GM15510 (cell line): ENCODE data around the gene VPS51.

Experiments used
- POLR2A ChIP-seq: IDR thresholded peaks from 3 replicates; pipeline ENCODE4 v1.6.1; 2011; ENCODE audit warnings: borderline replicate concordance; ENCODE audit not compliant: insufficient read length; ENCODE audit errors: extremely low read depth

The VPS51 gene

DNA sequence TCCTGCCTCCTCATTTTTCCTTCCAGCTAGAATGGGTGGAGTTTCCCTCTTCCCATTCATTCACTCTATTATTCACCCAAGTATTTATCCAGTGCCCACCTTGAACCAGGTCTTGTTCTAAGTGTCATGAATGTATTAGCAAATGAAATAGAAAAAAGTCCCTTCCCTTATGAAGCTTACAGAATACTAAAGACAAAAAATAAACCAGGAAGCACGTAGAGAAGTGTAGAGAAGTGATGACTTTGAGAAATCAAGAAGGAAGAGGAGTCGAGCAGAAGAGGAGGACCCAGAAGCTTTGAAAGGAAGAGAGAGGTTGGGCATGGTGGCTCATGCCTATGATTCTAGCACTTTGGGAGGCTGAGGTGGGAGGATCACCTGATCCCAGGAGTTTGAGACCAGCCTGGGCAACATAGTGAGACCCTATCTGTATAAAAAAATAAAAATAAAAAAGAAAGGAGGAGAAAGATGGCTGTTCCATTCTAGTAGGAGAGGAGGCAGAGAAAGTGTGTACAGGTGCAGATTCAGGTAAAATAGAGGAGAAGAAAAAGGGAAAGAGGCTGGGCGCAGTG, 55.4 kb downstream of the VPS51 start:
- no peak for TF ChIP-seq POLR2A

DNA sequence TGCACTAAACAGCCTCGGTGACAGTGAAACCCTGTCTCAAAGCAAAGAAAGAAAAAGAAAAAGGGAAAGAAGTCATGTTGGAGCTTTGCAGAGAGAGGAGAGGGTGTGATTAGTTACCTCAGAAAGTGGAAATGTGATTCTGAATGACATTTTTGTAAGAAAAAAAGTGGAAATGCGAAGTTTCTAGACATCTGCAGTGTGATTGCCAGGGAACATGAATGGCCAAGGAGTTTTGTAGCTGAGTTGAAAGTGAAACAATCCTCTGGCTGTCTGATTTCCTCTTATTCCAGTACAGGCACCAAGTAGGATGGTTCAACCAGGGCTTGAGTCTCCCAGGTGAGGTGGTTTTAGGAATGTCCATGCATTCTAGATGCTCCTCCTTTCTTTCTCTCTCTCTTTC, 56.1 kb downstream of the VPS51 start:
- TF ChIP-seq POLR2A = no peak

DNA sequence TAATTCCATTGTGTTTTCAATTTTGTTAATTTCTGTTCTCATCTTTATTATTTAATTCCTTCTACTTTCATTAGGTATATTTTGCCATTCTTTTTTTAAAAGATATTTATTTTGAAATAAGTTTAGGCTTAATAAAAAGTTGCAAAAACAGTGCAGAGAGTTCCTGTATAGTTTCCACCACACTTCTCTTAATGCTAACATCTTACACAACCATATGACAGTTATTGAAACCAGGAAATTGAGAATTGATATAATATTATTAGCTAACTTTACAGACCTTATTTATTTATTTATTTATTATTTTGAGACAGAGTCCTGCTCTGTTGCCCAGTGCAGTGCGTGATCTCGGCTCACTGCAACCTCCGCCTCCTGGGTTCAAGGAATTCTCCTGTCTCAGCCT, 60.2 kb downstream of the VPS51 start:
- TF ChIP-seq POLR2A = no peak

DNA sequence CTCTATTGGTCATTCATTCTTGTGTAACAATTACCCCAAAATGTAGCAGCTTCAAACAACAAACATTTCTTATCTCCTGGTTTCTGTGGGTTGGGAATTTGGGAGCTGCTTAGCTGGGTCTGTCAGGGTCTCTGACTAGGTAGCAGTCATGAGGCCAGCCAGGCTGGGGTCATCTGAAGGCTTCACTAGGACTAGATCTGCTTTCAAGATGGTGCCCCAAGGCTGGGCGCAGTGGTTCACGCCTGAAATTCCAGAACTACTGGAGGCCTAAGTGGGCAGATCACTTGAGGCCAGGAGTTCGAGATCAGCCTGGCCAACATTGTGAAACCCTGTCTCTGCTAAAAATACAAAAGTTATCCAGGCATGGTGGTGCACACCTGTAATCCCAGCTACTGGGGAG, 60.9 kb downstream of the VPS51 start:
- no peak for TF ChIP-seq POLR2A

DNA sequence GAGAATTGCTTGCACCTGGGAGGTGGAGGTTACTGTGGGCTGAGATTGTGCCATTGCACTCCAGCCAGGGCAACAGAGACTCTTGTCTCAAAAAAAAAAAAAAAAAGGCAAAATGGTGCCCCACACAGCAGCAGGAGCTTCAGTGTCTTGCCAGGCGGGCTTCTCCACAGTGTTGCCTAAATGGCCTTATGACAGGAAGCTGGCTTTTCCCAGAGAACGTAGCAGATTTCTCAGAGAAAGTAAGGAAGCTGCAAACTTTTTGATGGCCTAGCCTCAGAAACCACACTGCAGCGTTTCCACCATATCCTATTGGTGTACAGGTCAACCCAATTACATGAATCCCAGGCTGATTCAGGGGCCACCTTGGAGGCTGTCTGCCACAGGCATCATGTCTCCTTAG, 61.3 kb downstream of the VPS51 start:
- TF ChIP-seq POLR2A = no peak

DNA sequence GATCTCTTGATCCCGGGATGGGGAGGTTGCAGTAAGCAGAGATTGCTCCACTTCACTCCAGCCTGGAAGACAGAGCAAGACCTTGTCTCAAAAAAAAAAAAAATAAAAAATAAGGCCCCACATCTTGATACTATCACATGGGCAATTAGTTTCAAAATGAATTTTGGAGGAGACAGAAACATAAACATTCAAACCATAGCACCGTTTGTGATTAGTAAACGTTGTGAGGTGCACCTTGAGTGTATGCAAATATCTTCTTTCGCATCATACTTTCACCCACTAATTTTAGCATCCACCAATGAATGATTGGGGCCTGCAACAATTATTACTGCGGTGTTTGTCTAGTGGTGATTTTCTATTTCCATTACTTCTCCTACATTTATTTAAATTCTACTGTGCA, 63.0 kb downstream of the VPS51 start:
- TF ChIP-seq POLR2A = no peak

DNA sequence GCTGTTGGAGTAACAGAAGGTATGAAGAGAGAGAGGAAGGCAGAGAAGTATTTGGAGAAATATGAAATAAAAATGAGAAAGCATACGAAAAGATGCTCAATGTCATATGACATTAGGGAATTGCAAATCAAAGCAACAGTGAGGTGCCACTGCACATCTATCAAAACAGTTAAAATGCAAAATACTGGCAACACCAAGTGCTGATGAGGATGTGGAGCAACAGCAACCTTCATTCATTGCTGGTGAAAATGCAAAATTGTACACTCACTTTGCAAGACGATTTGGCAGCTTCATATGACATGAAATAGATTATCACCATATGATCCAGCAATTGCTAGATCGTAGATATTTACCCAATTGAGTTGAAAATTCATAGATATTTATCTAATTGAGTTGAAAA, 64.6 kb downstream of the VPS51 start:
- TF ChIP-seq POLR2A = no peak
